GM23338 (cell line): ENCODE measurements around the gene NOS2. TPM values are rescaled to one million over a fixed set of nuclear protein-coding genes. Genes with fewer than 3 reads are reported as not detected.

ENCODE experiments used
- ATAC-seq: fragments of 200-7000 bp; cut with Tn5 transposase; 3 replicates; pipeline ENCODE4 v1.9.1; 2020
- DNase-seq: peaks from one replicate; pipeline ENCODE4 v3.0.0-alpha.2; 2015; ENCODE audit warnings: low spot score
- H2AFZ ChIP-seq: fragments of 200-600 bp; sonication (generic); 2 replicates; pipeline ENCODE4 v1.8.0; 2016; ENCODE audit warnings: antibody characterized with exemption, mild to moderate bottlenecking, moderate library complexity
- H3F3A ChIP-seq: fragments of 200-600 bp; sonication (generic); replicated peaks from 2 replicates; pipeline ENCODE4 v1.8.0; 2017; ENCODE audit warnings: antibody characterized with exemption, mixed run types, low read depth
- H3K27ac ChIP-seq: fragments of 200-600 bp; sonication (generic); 2 replicates; pipeline ENCODE4 v1.6.1; 2016; ENCODE audit warnings: low read depth
- H3K27me3 ChIP-seq: fragments of 200-600 bp; sonication (generic); 2 replicates; pipeline ENCODE4 v1.8.0; 2016; ENCODE audit warnings: mild to moderate bottlenecking, mixed run types, moderate library complexity; ENCODE audit not compliant: insufficient read depth
- H3K36me3 ChIP-seq: fragments of 200-600 bp; sonication (generic); 2 replicates; pipeline ENCODE4 v1.8.0; 2016; ENCODE audit warnings: mild to moderate bottlenecking; ENCODE audit not compliant: insufficient read depth
- H3K4me1 ChIP-seq: fragments of 200-600 bp; sonication (generic); 2 replicates; pipeline ENCODE4 v1.8.0; 2016; ENCODE audit warnings: mild to moderate bottlenecking, moderate library complexity; ENCODE audit not compliant: insufficient read depth
- H3K4me2 ChIP-seq: fragments of 200-600 bp; sonication (generic); 2 replicates; pipeline ENCODE4 v1.7.1; 2017; ENCODE audit warnings: mixed run types
- H3K4me3 ChIP-seq: fragments of 200-600 bp; sonication (generic); 2 replicates; pipeline ENCODE4 v1.6.1; 2016; ENCODE audit warnings: mixed run types
- H3K79me2 ChIP-seq: fragments of 200-600 bp; sonication (generic); replicated peaks from 2 replicates; pipeline ENCODE4 v1.8.0; 2017; ENCODE audit warnings: mild to moderate bottlenecking; ENCODE audit not compliant: insufficient read depth
- H3K9me2 ChIP-seq: fragments of 200-600 bp; sonication (generic); 2 replicates; pipeline ENCODE4 v1.8.0; 2017; ENCODE audit not compliant: insufficient read depth
- H4K20me1 ChIP-seq: fragments of 200-600 bp; sonication (generic); replicated peaks from 2 replicates; pipeline ENCODE4 v1.8.0; 2017; ENCODE audit warnings: mild to moderate bottlenecking; ENCODE audit not compliant: insufficient read depth
- H3K27ac Mint-ChIP-seq: 2 replicates; pipeline ENCODE4 v1.8.0; 2020; ENCODE audit warnings: inconsistent platforms, mild to moderate bottlenecking, moderate library complexity, mixed read lengths
- H3K27me3 Mint-ChIP-seq: 3 replicates; pipeline ENCODE4 v1.8.0; 2022; ENCODE audit warnings: low read depth, mild to moderate bottlenecking, moderate library complexity, mixed read lengths, inconsistent platforms; ENCODE audit not compliant: insufficient read depth, poor library complexity
- H3K36me3 Mint-ChIP-seq: 3 replicates; pipeline ENCODE4 v1.8.0; 2021; ENCODE audit warnings: low read depth, mild to moderate bottlenecking, inconsistent platforms, moderate library complexity, mixed read lengths
- H3K4me1 Mint-ChIP-seq: 3 replicates; pipeline ENCODE4 v1.8.0; 2020; ENCODE audit warnings: mild to moderate bottlenecking, inconsistent platforms, mixed read lengths
- H3K4me3 Mint-ChIP-seq: 3 replicates; pipeline ENCODE4 v1.8.0; 2021; ENCODE audit warnings: moderate library complexity, mild to moderate bottlenecking, inconsistent platforms, mixed read lengths
- H3K9me3 Mint-ChIP-seq: 3 replicates; pipeline ENCODE4 v1.8.0; 2020; ENCODE audit warnings: moderate library complexity, mild to moderate bottlenecking, inconsistent platforms, mixed read lengths
- CREB1 ChIP-seq: fragments of 250-450 bp; sonication (Bioruptor Pico); IDR thresholded peaks from 2 replicates; pipeline ENCODE4 v1.5.0; 2020; ENCODE audit warnings: low read depth, mild to moderate bottlenecking, moderate library complexity
- EZH2 ChIP-seq: fragments of 200-600 bp; sonication (generic); IDR thresholded peaks from one replicate; pipeline ENCODE4 v1.8.0; 2017; ENCODE audit warnings: antibody characterized with exemption, mild to moderate bottlenecking, low read depth; ENCODE audit not compliant: unreplicated experiment
- EZH2phosphoT487 ChIP-seq: fragments of 200-600 bp; sonication (generic); IDR thresholded peaks from one replicate; pipeline ENCODE4 v1.8.1; 2018; ENCODE audit warnings: antibody characterized with exemption; ENCODE audit not compliant: unreplicated experiment
- JUNB ChIP-seq: IDR thresholded peaks from one replicate; pipeline ENCODE4 v1.6.1; 2016; ENCODE audit warnings: antibody characterized with exemption; ENCODE audit not compliant: unreplicated experiment
- NANOG ChIP-seq: IDR thresholded peaks from 2 replicates; pipeline ENCODE4 v1.6.1; 2016; ENCODE audit warnings: antibody characterized with exemption, borderline replicate concordance
- POLR2AphosphoS5 ChIP-seq: IDR thresholded peaks from 2 replicates; pipeline ENCODE4 v1.6.1; 2016; ENCODE audit warnings: antibody characterized with exemption, low read depth
- STAT1 ChIP-seq: IDR thresholded peaks from one replicate; pipeline ENCODE4 v1.6.1; 2016; ENCODE audit warnings: antibody characterized with exemption; ENCODE audit not compliant: unreplicated experiment
- ZNF114 ChIP-seq: fragments of 250-450 bp; sonication (Bioruptor Pico); IDR thresholded peaks from 2 replicates; pipeline ENCODE4 v1.5.0; 2020; ENCODE audit warnings: mild to moderate bottlenecking, moderate library complexity
- ZNF331 ChIP-seq: fragments of 250-450 bp; sonication (Bioruptor Pico); IDR thresholded peaks from 2 replicates; pipeline ENCODE4 v1.5.0; 2020; ENCODE audit warnings: low read depth, mild to moderate bottlenecking, moderate library complexity
- ZNF462 ChIP-seq: fragments of 250-450 bp; sonication (Bioruptor Pico); IDR thresholded peaks from 2 replicates; pipeline ENCODE4 v1.5.0; 2020; ENCODE audit warnings: mild to moderate bottlenecking, moderate library complexity
- polyA plus RNA-seq: library from polyadenylated mRNA; unstranded; fragments of >200 nt; fragmentation: Nextera tagmentation; extraction: Ambion mirVana; gene quantifications from 2 replicates; pipeline ENCODE4 v1.2.1, GENCODE V29; 2016
- total RNA-seq: library from RNA; depleted of rRNA; stranded (reverse); fragments of >200 nt; shearing (Covaris generic); gene quantifications from 2 replicates; pipeline ENCODE4 v1.2.3, GENCODE V29; 2014
- TF ChIP-seq, protein P1 (sequence below), 2 experiments: fragments of 200-600 bp in 1 of 2; sonication (generic) in 1 of 2; conservative IDR thresholded peaks; 2 replicates each; pipeline versions ENCODE4 v1.5.1 to v1.6.1; 2016 to 2017; ENCODE audit warnings: antibody characterized with exemption in 2 of 2, low read depth in 2 of 2, mild to moderate bottlenecking in 2 of 2, moderate library complexity in 1 of 2
- TF ChIP-seq, protein P2 (sequence below): IDR thresholded peaks from one replicate; pipeline ENCODE4 v1.6.1; 2018; ENCODE audit warnings: antibody characterized with exemption; ENCODE audit not compliant: unreplicated experiment
- TF ChIP-seq, protein P3 (sequence below): IDR thresholded peaks from 2 replicates; pipeline ENCODE4 v1.6.1; 2016; ENCODE audit warnings: antibody characterized with exemption

The NOS2 gene
- total and polyA plus RNA-seq, 2 experiments from 2014 or later: 0.44 to 2.7 TPM

- TF ChIP-seq ZNF331 (CRISPR knock-in tag) (no peak), EZH2 (no peak), ZNF114 (no peak), POLR2AphosphoS5 (no peak), CREB1 (CRISPR knock-in tag) (no peak), EZH2phosphoT487 (no peak), JUNB (no peak), STAT1 (no peak), NANOG (no peak), ZNF462 (CRISPR knock-in tag) (no peak)
- TF ChIP-seq, protein P1, sequence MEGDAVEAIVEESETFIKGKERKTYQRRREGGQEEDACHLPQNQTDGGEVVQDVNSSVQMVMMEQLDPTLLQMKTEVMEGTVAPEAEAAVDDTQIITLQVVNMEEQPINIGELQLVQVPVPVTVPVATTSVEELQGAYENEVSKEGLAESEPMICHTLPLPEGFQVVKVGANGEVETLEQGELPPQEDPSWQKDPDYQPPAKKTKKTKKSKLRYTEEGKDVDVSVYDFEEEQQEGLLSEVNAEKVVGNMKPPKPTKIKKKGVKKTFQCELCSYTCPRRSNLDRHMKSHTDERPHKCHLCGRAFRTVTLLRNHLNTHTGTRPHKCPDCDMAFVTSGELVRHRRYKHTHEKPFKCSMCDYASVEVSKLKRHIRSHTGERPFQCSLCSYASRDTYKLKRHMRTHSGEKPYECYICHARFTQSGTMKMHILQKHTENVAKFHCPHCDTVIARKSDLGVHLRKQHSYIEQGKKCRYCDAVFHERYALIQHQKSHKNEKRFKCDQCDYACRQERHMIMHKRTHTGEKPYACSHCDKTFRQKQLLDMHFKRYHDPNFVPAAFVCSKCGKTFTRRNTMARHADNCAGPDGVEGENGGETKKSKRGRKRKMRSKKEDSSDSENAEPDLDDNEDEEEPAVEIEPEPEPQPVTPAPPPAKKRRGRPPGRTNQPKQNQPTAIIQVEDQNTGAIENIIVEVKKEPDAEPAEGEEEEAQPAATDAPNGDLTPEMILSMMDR (conservative IDR thresholded peaks at IDR 0.05; ENCODE audit: low read depth in 2 of 2): no peak
- TF ChIP-seq, protein P2, sequence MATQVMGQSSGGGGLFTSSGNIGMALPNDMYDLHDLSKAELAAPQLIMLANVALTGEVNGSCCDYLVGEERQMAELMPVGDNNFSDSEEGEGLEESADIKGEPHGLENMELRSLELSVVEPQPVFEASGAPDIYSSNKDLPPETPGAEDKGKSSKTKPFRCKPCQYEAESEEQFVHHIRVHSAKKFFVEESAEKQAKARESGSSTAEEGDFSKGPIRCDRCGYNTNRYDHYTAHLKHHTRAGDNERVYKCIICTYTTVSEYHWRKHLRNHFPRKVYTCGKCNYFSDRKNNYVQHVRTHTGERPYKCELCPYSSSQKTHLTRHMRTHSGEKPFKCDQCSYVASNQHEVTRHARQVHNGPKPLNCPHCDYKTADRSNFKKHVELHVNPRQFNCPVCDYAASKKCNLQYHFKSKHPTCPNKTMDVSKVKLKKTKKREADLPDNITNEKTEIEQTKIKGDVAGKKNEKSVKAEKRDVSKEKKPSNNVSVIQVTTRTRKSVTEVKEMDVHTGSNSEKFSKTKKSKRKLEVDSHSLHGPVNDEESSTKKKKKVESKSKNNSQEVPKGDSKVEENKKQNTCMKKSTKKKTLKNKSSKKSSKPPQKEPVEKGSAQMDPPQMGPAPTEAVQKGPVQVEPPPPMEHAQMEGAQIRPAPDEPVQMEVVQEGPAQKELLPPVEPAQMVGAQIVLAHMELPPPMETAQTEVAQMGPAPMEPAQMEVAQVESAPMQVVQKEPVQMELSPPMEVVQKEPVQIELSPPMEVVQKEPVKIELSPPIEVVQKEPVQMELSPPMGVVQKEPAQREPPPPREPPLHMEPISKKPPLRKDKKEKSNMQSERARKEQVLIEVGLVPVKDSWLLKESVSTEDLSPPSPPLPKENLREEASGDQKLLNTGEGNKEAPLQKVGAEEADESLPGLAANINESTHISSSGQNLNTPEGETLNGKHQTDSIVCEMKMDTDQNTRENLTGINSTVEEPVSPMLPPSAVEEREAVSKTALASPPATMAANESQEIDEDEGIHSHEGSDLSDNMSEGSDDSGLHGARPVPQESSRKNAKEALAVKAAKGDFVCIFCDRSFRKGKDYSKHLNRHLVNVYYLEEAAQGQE: no peak
- TF ChIP-seq, protein P3, sequence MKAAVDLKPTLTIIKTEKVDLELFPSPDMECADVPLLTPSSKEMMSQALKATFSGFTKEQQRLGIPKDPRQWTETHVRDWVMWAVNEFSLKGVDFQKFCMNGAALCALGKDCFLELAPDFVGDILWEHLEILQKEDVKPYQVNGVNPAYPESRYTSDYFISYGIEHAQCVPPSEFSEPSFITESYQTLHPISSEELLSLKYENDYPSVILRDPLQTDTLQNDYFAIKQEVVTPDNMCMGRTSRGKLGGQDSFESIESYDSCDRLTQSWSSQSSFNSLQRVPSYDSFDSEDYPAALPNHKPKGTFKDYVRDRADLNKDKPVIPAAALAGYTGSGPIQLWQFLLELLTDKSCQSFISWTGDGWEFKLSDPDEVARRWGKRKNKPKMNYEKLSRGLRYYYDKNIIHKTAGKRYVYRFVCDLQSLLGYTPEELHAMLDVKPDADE: no peak
- peaks cover 31% of the 10 kb centered on the region for H3K27me3 ChIP-seq
- Mint-ChIP-seq H3K4me3 (no peak overlapping the region), H3K27me3 (peaks cover 15% of the 10 kb centered on the region), H3K36me3 (no peaks in the 10 kb centered on the region), H3K4me1 (peaks cover 3% of the 10 kb centered on the region; the same call in 2 of the 3 replicates), H3K27ac (no peak overlapping the region), H3K9me3 (no peaks in the 10 kb centered on the region)
- H3K9me2 ChIP-seq: no peaks in the 10 kb centered on the region
- H3K4me2 ChIP-seq: no peak overlapping the region
- 0 out of 2 replicates have a peak, but pooled peaks cover 4% of the 10 kb centered on the region for H3F3A ChIP-seq
- ATAC-seq: no peak
- no peaks in the 10 kb centered on the region for H3K36me3 ChIP-seq
- H3K27ac ChIP-seq: no peak overlapping the region
- no peaks in the 10 kb centered on the region for H4K20me1 ChIP-seq
- peaks cover 5% of the 10 kb centered on the region for H3K4me1 ChIP-seq
- H3K4me3 ChIP-seq: no peak overlapping the region
- H3K79me2 ChIP-seq: no peaks in the 10 kb centered on the region
- DNase-seq: no peak
- no peak overlapping the region for H2AFZ ChIP-seq
Observed at GRCh38 chr17:27792095-27792494, 8.2 kb downstream of the NOS2 start.
